Measurements from ENCODE around the gene CLIP4. TPM values are rescaled to one million over a fixed set of nuclear protein-coding genes. Genes with fewer than 3 reads are reported as not detected.
A peak's percentile ranks its signal among the peaks of the same experiment; 100 is the strongest.
"Not testable (repeated sequence)": the region's sequence is repeated elsewhere in the genome, so short reads cannot be mapped to it uniquely, and the experiment has no call there.

Gene CLIP4
- total and polyA plus RNA-seq, 2 experiments from 2014 or later = 4.2 to 7.0 TPM

- TF ChIP-seq CTCF (IDR thresholded peaks at IDR 0.05; ENCODE audit: low read depth, low read length) = no peak
- no peaks in the 10 kb centered on the region for H3K9me3 ChIP-seq (ENCODE audit: low read depth)
Observed at GRCh38 chr2:29075894-29076705, 39.1 kb upstream of the CLIP4 start.

GRCh38 chr2:29079887-29080286 lies 35.3 kb upstream of the CLIP4 start:
- H3K9me3 ChIP-seq (ENCODE audit: low read depth) = no peaks in the 10 kb centered on the region
- no peak overlapping the region for H3K27ac ChIP-seq
- no peak overlapping the region for H3K4me3 ChIP-seq
- DNase-seq (ENCODE audit: low read depth in 1 of 2, low spot score in 1 of 2) = no peak
- peaks cover 3% of the 10 kb centered on the region for H3K4me1 ChIP-seq (ENCODE audit: low read depth)
- H3K27me3 ChIP-seq = no peaks in the 10 kb centered on the region
- no peak for TF ChIP-seq CTCF (IDR thresholded peaks at IDR 0.05; ENCODE audit: low read depth, low read length)
- no peaks in the 10 kb centered on the region for H3K36me3 ChIP-seq

More at GRCh38 chr2:29075894-29076705, 39.1 kb upstream of the CLIP4 start:
- Histone ChIP-seq H3K27me3 (no peaks in the 10 kb centered on the region), H3K4me3 (no peak overlapping the region), H3K36me3 (no peaks in the 10 kb centered on the region), H3K27ac (no peak overlapping the region), H3K4me1 (ENCODE audit: low read depth) (peaks cover 20% of the 10 kb centered on the region)
- peak in 1 of 2 donors; percentile 14 for DNase-seq (ENCODE audit: low read depth in 1 of 2, low spot score in 1 of 2)

DNA sequence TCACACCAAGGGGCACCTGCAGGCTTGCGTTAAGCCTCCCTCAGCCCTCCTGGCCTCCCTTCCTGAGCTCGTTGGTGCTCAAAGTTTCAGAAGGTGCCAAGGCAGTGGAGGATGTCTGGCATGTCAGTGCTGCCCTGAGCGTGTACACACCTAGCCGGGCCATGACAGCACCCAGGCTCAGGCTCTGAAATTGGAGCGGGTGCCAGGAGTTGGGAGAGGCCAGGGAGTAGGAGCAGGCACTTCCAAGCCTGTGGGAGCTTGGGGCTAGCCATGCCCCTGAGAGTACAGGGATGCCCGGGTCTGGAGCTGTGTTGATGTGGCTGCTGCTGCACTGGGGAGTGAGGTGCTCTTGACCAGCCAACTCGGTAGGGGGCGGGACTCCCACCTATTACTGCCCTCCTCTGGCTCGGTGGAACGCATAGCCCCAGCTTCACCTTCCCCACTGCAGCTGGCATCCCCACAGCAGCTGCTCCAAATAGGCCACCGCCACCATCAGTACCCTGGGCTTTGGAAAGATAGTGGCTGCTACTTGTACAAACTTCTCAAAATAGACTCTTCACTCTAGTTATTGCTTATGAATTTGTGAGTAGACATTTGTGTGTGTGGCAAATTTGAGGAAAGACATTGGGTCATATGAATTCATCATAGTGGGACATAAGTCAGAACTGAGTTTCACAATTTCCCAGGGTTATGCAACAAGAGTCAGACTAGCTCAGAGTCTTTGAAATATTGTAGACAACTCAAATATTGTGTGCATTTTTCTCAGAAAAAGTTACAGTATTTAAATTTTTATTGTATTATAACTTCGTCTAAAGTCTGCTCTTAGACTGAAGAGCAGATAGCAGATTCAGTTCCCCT lies 34.1 kb upstream of the CLIP4 start:
- peak in 1 of 2 donors; percentile 67 for DNase-seq (ENCODE audit: low read depth in 1 of 2, low spot score in 1 of 2)
- Histone ChIP-seq H3K9me3 (ENCODE audit: low read depth) (no peaks in the 10 kb centered on the region), H3K4me3 (no peak overlapping the region), H3K4me1 (ENCODE audit: low read depth) (no peaks in the 10 kb centered on the region), H3K27ac (no peak overlapping the region), H3K27me3 (no peaks in the 10 kb centered on the region), H3K36me3 (no peaks in the 10 kb centered on the region)
- TF ChIP-seq CTCF (IDR thresholded peaks at IDR 0.05; ENCODE audit: low read depth, low read length) = no peak

GRCh38 chr2:29082804-29083495 lies 32.3 kb upstream of the CLIP4 start:
- H3K27ac ChIP-seq = no peak overlapping the region
- H3K9me3 ChIP-seq (ENCODE audit: low read depth) = no peaks in the 10 kb centered on the region
- H3K4me1 ChIP-seq (ENCODE audit: low read depth) = no peaks in the 10 kb centered on the region
- no peak overlapping the region for H3K4me3 ChIP-seq
- DNase-seq (ENCODE audit: low read depth in 1 of 2, low spot score in 1 of 2) = no peak
- no peak for TF ChIP-seq CTCF (IDR thresholded peaks at IDR 0.05; ENCODE audit: low read depth, low read length)
- H3K36me3 ChIP-seq = no peaks in the 10 kb centered on the region
- no peaks in the 10 kb centered on the region for H3K27me3 ChIP-seq

- Histone ChIP-seq H3K4me1 (ENCODE audit: low read depth) (no peaks in the 10 kb centered on the region), H3K27ac (no peak overlapping the region), H3K36me3 (no peaks in the 10 kb centered on the region), H3K27me3 (no peaks in the 10 kb centered on the region), H3K4me3 (no peak overlapping the region), H3K9me3 (ENCODE audit: low read depth) (no peaks in the 10 kb centered on the region)
- no peak for TF ChIP-seq CTCF (IDR thresholded peaks at IDR 0.05; ENCODE audit: low read depth, low read length)
- no peak for DNase-seq (ENCODE audit: low read depth in 1 of 2, low spot score in 1 of 2)
Observed at GRCh38 chr2:29084554-29084953, 30.7 kb upstream of the CLIP4 start.

GRCh38 chr2:29090311-29090710 lies 24.9 kb upstream of the CLIP4 start:
- not testable (repeated sequence) for H3K27ac ChIP-seq; H3K4me3 ChIP-seq; H3K9me3 ChIP-seq (ENCODE audit: low read depth); H3K36me3 ChIP-seq; H3K27me3 ChIP-seq; H3K4me1 ChIP-seq (ENCODE audit: low read depth)
- DNase-seq (ENCODE audit: low read depth in 1 of 2, low spot score in 1 of 2) = peak in 1 of 2 donors; percentile 24

Measured in cardiac muscle cell (in vitro differentiated cells and primary cell).